GM18526 (cell line): ENCODE measurements around the gene CBY3.

Experiments
- POLR2A ChIP-seq: IDR thresholded peaks from 3 replicates; pipeline ENCODE4 v1.6.1; 2011; ENCODE audit not compliant: insufficient read length; ENCODE audit errors: extremely low read depth

The CBY3 gene

GRCh38 chr5:179680780-179681401 is at the start of gene CBY3:
CBY3 (minus strand) TSS chr5:179681034; CDS start chr5:179680918, 116 bp downstream.
- TF ChIP-seq POLR2A: no peak

- TF ChIP-seq POLR2A: no peak
Measured at GRCh38 chr5:179730356-179730755, 49.5 kb upstream of the CBY3 start.

- TF ChIP-seq POLR2A: no peak
Measured at GRCh38 chr5:179729727-179730126, 48.9 kb upstream of the CBY3 start.

- no peak for TF ChIP-seq POLR2A
Measured at GRCh38 chr5:179729303-179729702, 48.5 kb upstream of the CBY3 start.

GRCh38 chr5:179727106-179727505 is 46.3 kb upstream of the CBY3 start:
- no peak for TF ChIP-seq POLR2A

DNA sequence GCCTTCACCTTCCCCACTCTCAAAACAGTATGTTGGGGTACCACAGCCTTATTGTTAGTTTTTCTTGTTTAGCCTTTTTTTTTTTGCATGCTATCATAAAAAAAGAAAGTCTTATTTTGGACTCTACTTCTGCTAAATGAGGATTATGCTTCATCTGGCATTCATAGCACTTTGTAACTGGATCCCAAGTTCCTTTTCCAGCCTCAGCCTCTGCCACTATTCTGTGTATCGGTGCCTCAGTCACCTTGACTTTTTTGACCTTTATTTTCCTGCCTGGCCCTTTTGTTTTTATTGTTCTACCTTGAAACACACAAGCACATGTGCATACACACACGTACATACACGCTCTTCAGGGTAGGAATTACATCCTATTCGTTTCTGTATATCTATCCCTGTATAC is 43.3 kb upstream of the CBY3 start:
- no peak for TF ChIP-seq POLR2A

GRCh38 chr5:179720222-179720621 is 39.4 kb upstream of the CBY3 start:
- no peak for TF ChIP-seq POLR2A

GRCh38 chr5:179716286-179716685 is 35.5 kb upstream of the CBY3 start:
- no peak for TF ChIP-seq POLR2A

DNA sequence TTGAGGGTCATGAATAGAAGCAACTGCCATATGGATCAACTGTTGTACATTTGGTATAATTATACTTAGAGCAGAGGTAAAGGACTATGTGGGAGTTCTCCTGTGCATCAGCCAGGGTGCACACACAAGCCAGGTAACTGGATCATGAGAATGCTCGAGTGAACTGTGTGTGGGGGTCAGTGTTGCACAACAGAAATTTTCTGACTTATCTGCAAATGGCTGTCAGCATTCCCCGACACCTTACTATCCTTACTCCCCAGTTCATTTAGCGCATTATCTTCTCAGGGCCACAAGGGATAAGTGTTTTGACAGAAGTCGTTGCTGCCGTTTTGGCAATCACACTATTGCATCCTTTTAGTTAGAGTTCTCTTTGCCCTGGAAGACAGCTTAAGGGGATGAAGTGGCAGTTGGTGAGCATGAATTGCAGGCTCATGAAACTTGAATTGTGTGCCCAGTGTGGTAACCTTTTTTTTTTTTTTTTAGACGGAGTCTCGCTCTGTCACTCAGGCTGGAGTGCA is 19.6 kb upstream of the CBY3 start:
- no peak for TF ChIP-seq POLR2A

DNA sequence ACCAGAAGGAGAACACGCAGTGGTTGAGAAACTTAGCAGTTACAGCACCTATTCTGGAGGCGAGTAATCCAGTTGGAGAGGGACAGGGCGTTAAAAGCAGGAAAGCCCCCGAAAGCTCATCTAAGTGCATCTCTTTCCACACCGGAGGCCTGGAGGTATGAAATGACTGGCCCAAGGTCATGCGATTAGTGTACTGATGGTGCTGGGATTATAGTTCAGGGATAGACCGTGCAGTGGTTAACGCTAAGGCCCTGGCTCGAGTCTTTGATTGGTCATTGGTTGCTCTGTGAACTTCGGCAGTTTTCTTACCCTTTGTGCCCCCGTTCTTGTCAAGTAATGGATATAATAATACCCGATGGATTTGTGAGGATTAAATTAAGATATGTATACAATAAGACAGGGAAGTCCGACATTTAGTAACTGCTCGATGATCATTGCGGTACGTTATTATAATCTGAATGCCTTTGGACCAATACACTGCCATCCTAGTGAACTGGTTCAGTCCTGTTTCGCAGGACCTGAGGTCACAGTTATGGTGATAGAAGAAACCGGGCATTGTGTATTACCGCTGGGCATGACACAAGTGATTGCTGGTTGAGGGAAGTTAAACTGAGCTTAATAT is 18.9 kb upstream of the CBY3 start:
- TF ChIP-seq POLR2A: peak; percentile 30

DNA sequence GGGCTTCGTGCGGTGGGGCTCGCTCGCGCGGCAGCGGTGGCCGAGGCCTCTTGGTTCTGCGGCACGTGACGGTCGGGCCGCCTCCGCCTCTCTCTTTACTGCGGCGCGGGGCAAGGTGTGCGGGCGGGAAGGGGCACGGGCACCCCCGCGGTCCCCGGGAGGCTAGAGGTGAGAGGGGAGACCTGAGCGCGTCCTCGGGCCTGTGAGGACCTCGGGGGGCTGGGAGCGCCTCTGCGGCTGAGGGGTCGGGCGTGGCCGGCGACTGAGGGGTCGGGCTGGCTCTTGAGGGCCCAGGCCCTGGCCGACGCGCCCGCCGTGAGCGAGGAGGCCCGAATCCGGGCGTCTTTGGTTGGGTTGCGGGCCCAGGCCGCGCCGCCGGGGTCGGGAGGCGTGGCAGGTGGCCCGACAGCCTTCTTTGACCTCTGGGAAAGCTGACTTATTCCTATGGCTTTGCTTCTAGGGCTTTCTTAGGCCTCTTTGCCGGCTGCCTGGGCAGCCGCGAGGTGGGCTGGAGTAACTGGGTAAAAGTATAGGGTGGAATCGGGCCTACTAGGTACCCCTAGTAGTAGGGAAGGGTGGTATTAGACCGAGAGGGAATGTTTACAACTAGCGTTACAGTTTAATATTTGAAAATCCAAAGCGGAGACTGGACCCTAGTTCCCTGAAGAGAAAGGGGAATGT is 18.2 kb upstream of the CBY3 start, which contains the start of gene CANX:
Gene CANX (plus strand): TSS at position 33 of the 681 bp plus-strand sequence. CDS start 6,715 bp downstream, outside the sequence.
- TF ChIP-seq POLR2A: peak; percentile 79

- TF ChIP-seq POLR2A: peak; percentile 67
Measured at GRCh38 chr5:179697993-179698934, 17.4 kb upstream of the CBY3 start.

DNA sequence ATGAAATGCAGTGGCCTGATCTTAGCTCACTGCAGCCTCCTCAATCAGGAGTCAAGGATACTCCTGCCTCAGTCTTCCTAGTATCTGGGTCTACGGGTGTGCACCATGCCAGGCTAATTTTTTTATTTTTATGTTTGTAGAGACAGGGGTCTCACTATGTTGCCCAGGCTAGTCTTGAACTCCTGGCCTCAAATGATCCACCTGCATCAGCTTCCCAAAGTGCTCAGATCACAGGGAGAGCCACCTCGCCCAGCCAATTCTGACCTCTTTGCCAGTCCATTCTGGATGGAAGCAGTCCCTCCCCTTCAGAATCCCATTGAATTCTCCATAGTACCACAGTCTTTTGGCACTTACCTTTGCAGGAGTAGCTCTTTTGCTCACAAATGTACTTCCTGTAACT is 16.3 kb upstream of the CBY3 start:
- no peak for TF ChIP-seq POLR2A

- TF ChIP-seq POLR2A: no peak
Measured at GRCh38 chr5:179696603-179697002, 15.8 kb upstream of the CBY3 start.

DNA sequence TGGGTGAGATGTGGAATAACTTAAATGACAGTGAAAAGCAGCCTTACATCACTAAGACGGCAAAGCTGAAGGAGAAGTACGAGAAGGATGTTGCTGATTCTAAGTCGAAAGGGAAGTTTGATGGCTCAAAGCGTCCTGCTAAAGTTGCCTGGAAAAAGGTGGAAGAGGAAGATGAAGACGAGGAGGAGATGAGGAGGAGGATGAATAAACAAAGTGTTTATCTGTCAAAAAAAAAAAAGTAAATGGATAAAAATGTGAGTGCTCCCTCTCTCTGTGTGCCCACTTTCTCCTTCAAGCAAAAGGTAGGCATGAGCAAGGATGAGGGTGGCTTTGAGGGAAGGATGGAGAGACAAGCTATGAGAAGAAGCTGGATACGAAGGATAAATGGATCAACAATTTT is 13.7 kb upstream of the CBY3 start:
- no peak for TF ChIP-seq POLR2A
